Coronary artery (tissue), 2 donors: ENCODE measurements around the gene KMT2D.

ENCODE experiments used
- DNase-seq: peaks from one replicate; pipeline ENCODE4 v3.0.0-alpha.2; 2017; ENCODE audit warnings: low spot score
- H3K27ac ChIP-seq, 2 donors: fragments of 200-600 bp; sonication (generic); one replicate each; pipeline ENCODE4 v1.5.1; 2016 to 2019
- H3K4me3 ChIP-seq: fragments of 200-600 bp; sonication (generic); 2 replicates; pipeline ENCODE4 v1.5.1; 2016; ENCODE audit warnings: mild to moderate bottlenecking, moderate library complexity
- CTCF ChIP-seq: fragments of 200-600 bp; sonication (generic); IDR thresholded peaks from one replicate; pipeline ENCODE4 v1.5.1; 2019; ENCODE audit warnings: antibody characterized with exemption

KMT2D gene

GRCh38 chr12:49040364-49040855 lies 20.2 kb downstream of the KMT2D start:
- Histone ChIP-seq H3K27ac (no peak overlapping the region), H3K4me3 (no peak overlapping the region)
- TF ChIP-seq CTCF, result no peak
- no peak for DNase-seq

- DNase-seq, result no peak
- no peak overlapping the region for H3K4me3 ChIP-seq
- TF ChIP-seq CTCF, result no peak
- no peak overlapping the region for H3K27ac ChIP-seq
Observed at GRCh38 chr12:49039421-49040363, 20.9 kb downstream of the KMT2D start.

DNA sequence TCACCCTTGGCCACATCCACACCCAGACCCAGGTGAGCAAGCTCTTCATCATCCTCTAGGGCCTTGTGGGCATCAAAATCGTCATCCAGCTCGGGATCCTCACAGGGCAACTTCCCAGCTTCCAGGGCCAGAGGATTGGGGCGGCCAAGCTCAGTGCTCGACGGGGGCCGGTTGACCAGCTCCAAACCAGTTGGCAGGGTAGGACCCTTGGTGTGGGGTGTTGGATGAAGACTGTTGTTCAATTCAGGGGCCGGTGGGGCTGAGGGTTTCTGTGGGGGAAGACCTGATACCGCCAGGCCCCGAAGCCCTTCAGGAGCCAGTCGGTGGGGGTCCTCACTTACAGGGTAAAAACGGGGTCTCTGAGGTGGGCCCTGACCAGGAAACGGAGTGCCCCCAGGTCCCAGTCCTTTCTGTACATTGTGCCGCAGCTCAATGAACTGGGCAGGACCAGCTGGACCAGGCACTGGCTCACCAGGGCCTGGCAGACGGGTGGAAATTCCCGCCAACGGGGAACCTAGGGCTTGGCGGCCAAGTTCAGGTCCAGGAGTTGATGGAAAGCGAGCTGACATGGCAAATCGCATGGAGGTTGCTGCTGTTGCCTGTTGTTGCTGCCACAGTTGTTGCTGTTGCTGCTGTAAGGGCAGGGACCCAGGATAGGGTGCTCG lies 22.2 kb downstream of the KMT2D start:
- DNase-seq, result no peak
- no peak for TF ChIP-seq CTCF
- H3K27ac ChIP-seq, result no peak overlapping the region
- H3K4me3 ChIP-seq, result no peak overlapping the region

DNA sequence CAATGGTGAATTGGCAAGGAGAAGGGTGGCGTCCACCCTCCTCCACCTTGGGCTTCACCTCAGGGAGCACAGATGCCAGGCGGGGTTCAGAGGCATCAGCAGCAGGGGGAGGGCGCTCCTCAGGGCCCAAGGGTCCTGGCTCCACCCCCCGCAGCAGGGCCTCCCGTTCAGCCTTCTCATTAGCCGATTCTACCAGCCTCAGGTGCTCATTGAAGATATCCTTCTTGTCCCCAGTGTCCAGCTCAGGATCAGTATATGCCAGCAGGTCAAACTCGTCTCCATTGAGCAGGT lies 22.7 kb downstream of the KMT2D start:
- no peak for TF ChIP-seq CTCF

GRCh38 chr12:49037111-49037946 lies 23.3 kb downstream of the KMT2D start:
- no peak for DNase-seq
- no peak overlapping the region for H3K4me3 ChIP-seq
- H3K27ac ChIP-seq, result no peak overlapping the region
- no peak for TF ChIP-seq CTCF

More for the DNA sequence above, 22.7 kb downstream of the KMT2D start:
- no peak for DNase-seq
- no peak overlapping the region for H3K27ac ChIP-seq
- H3K4me3 ChIP-seq, result no peak overlapping the region

DNA sequence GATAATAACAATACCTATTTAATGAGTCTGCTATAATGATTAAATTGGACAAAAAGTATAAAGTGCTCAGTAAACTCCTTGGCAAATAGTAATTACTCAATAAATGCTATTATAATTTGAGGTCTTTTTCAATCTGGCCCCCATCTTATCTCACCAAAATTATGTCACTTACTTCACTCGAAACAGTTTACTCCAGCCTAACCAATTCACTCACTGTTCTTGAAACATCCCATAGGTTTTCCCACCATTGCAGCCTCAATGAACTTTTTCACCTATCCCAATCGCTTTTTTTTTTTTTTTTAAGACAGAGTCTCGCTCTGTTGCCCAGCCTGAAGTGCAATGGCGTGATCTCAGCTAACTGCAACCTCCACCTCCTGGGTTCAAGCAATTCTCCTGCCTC lies 24.6 kb downstream of the KMT2D start:
- H3K27ac ChIP-seq, result no peak overlapping the region
- no peak overlapping the region for H3K4me3 ChIP-seq
- no peak for TF ChIP-seq CTCF
- no peak for DNase-seq
